Stimulated activated CD8-positive, alpha-beta memory T cell treated with anti-CD3 and anti-CD28 coated beads, Interleukin-15, amount 100 ng/mL, for 48 hours (primary cell): ENCODE data around the gene PSD.

ENCODE experiments used
- DNase-seq, 2 donors: peaks; one replicate each; pipeline ENCODE4 v3.0.0-alpha.2; 2020; ENCODE audit warnings: low read depth in 2 of 2

Gene PSD

GRCh38 chr10:102404361-102405107 lies 14.1 kb downstream of the PSD start:
- no peak for DNase-seq

DNA sequence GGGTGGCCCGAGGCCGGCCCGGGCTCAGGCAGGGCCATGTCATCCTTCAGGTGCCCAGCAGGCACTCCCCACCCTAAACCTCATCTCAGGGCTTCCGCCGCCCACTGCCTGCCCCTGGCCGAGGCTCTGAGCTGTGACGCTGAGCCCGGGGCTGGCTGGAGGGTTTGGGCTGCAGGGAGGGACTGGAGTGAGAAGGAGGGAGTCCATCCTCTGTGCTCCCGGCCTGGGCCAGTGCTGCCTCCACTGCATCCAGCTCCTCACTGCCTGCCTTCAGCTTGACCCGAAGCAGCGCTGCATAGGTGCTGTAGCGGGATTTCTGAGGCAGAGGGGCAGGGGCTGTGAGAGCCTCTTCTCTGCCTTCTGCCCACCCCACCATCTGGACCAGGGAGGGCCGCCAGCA lies 15.5 kb downstream of the PSD start:
- DNase-seq, result no peak

- no peak for DNase-seq
Observed at GRCh38 chr10:102402512-102402896, 16.1 kb downstream of the PSD start.

- DNase-seq, result no peak
Observed at GRCh38 chr10:102401735-102402511, 16.7 kb downstream of the PSD start.

- DNase-seq, result no peak
Observed at GRCh38 chr10:102401342-102401654, 17.3 kb downstream of the PSD start.

DNA sequence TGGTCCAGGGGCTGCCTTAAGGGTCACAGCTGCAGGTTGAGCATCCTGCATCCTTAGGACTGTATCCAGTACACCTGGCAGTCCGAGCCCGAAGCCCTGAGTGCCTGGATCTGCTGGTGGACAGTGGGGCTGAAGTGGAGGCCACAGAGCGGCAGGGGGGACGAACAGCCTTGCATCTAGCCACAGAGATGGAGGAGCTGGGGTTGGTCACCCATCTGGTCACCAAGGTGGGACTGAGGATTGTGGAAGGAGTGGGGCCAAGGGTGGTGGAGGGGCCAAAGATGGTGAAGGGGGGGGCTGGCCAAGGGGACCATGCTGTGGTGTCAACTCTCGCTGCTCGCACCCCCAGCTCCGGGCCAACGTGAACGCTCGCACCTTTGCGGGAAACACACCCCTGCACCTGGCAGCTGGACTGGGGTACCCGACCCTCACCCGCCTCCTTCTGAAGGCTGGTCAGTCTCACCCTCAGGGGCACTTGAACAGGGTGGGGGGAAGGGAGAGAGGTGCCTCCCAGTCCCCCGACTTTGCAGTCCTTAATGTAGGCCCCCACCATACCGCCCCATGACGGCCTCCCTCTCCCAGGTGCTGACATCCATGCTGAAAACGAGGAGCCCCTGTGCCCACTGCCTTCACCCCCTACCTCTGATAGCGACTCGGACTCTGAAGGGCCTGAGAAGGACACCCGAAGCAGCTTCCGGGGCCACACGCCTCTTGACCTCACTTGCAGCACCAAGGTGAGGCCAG lies 17.8 kb downstream of the PSD start:
- no peak for DNase-seq

- no peak for DNase-seq
Observed at GRCh38 chr10:102400076-102400475, 18.5 kb downstream of the PSD start.

DNA sequence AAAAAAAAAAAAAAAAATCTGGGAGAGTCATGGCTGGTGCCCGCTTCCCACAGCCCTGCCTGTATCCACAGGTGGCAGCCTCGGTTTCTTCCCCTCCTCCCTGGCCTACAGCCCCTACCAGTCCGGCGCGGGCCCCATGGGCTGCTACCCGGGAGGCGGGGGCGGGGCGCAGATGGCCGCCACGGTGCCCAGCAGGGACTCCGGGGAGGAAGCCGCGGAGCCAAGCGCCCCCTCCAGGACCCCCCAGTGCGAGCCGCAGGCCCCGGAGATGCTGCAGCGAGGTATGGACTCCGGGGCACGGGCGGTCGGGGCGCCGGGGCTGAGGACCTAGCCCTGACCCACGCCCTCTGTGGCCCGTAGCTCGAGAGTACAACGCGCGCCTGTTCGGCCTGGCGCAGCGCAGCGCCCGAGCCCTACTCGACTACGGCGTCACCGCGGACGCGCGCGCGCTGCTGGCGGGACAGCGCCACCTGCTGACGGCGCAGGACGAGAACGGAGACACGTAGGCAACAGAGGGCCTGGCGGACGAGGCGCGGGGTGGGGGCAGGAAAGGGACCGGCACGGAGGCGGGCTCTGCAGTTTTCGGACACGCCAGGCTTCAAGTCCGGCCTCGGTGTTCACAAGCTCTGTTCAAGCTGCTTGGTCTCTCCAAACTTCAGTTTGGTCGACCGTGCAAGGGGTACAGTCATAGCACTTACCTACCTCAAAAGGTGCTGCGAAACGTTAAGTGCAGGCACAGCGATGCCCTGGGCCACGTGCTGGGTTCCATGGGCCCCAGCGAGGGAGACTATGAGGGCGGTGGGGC lies 19.2 kb downstream of the PSD start:
- peak; percentile 82 to 86 for DNase-seq

DNA sequence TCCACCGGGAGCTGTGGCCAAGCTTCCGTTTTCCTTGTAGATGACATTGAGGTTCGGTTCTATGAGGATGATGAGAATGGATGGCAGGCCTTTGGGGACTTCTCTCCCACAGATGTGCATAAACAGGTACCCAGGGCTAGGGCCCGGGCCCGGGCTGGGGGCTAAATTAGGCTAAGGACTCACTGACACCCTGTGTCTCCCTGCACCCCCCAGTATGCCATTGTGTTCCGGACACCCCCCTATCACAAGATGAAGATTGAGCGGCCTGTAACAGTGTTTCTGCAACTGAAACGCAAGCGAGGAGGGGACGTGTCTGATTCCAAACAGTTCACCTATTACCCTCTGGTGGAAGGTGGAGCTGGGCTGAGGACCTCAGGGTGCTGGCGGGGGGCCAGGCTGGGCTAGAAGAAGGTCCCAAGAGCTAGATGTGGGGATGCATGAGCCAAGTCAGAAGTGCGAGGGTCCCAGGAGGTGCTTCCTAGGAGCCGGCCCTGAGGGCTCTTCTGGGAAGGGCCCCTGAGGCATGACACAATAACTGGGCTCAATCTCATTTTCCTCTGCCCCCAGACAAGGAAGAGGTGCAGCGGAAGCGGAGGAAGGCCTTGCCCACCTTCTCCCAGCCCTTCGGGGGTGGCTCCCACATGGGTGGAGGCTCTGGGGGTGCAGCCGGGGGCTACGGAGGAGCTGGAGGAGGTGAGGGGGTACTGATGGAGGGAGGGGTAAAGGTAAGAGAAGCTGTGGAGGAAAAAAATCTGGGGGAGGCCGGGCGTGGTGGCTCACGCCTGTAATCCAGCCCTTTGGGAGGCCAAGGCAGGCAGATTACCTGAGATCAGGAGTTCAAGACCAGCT lies 20.2 kb downstream of the PSD start:
- DNase-seq, result no peak

GRCh38 chr10:102397222-102398171 lies 21.1 kb downstream of the PSD start:
- DNase-seq, result no peak

DNA sequence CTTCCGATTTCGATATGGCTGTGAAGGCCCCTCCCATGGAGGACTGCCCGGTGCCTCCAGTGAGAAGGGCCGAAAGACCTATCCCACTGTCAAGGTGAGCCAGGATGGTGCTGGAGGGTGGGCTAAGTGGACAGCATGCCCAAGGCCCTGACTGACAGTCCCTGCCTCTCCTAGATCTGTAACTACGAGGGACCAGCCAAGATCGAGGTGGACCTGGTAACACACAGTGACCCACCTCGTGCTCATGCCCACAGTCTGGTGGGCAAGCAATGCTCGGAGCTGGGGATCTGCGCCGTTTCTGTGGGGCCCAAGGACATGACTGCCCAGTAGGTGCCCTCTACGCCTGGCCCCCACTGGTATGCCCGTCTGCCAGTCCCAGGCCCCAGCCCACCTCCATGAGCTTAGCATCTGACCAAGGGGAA lies 21.8 kb downstream of the PSD start:
- DNase-seq, result no peak

DNA sequence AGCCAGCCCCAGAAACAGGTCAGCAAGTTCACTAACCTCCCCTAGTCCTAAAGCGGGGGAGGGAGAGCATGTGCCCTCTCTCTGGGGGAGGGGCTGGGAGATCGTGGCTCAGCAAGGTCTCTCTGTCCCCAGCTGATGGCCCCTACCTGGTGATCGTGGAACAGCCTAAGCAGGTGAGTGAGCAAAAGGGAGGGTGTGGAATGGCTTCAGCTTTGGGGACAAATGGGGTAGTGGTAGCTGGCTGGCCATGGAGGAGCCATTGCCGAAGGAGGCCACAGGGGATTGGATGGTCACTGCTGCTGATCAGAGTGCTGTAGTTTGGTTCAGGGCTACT lies 22.3 kb downstream of the PSD start:
- no peak for DNase-seq

DNA sequence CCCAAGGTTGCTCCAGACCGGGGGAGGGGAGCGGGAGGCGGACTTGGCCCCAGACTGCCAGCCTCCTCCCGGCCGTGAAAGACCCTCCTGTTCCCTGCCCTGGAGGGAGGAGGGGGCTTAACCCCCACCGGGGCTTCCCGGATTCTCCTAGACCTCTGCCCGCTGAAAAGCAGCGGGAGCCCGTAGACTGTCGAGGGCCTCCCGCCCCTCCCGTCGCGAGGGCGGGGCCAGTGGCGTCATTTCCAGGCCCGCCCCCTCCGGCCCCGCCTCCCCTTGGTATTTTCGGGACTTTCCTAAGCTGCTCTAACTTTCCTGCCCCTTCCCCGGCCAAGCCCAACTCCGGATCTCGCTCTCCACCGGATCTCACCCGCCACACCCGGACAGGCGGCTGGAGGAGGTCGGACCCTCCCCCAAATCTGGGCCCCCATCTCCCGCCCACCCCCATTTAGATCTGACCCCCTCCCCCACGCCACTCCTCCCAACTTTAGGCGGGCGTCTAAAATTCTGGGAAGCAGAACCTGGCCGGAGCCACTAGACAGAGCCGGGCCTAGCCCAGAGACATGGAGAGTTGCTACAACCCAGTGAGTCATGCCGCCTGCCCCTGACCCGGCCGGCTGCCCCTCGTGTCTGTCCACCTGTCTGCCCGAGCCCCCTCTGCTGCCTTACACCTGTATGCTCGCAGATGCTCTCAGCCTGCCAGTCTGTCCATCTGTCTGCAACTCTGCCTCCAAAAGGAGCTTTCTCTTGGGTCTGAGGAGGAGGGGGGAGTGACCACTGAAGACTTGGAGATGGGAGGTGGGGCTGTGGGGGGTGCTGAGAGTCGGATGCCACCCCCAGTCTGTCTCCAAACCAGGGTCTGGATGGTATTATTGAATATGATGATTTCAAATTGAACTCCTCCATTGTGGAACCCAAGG lies 22.9 kb downstream of the PSD start, which contains the start of gene NFKB2:
TSS of gene NFKB2 (plus strand) at position 306 of the 917 bp plus-strand sequence. CDS start at position 561, 255 bp downstream.
- peak; percentile 85 to 86 for DNase-seq

GRCh38 chr10:102394801-102395399 lies 23.7 kb downstream of the PSD start:
- DNase-seq, result peak; percentile 36 to 67

DNA sequence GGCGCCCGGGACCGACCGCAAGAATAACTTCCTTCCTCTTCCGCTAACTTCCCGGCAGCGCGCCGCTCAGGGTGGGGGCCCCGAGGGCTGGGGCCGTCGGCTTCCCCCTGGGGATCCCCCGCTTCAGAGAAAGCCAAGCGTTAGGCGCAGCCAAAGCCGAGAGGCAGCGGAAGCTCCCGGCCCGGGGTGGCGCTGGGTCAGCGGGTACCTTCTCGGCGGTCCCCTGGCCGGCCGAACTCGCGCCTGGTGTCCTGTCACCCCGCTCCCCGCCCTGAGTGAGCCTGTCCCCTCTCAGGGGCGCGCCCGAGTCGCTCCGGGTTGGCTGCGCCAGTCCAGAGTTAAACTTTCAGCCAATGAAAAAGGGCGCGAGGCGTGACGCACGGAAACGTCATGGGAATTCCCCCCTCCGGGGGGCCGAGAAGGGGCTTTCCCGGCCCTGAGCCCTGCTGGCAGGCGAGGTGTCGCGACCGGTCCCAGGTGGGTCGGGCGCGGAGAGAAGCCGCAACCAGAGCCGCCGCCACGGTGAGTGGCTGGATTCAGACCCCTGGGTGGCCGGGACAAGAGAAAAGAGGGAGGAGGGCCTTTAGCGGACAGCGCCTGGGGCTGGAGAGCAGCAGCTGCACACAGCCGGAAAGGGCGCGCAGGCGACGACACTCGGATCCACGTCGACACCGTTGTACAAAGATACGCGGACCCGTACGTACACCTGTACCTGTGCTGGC lies 24.3 kb downstream of the PSD start:
- peak; percentile 97 to 98 for DNase-seq

- DNase-seq, result no peak
Observed at GRCh38 chr10:102393411-102394078, 25.0 kb downstream of the PSD start.

GRCh38 chr10:102392306-102392705 lies 26.3 kb downstream of the PSD start:
- no peak for DNase-seq
